GM19468 (cell line): Measurements from ENCODE around the gene HSPA1B.
A peak's percentile ranks its signal among the peaks of the same experiment; 100 is the strongest.
"Not testable (repeated sequence)": the region's sequence is repeated elsewhere in the genome, so short reads cannot be mapped to it uniquely, and the experiment has no call there.

Source experiments
- ATAC-seq: cut with Tn5 transposase; IDR thresholded peaks from one replicate; pipeline ENCODE4 v1.9.1; 2021; ENCODE audit warnings: mild to moderate bottlenecking, moderate library complexity, moderate number of reproducible peaks; ENCODE audit not compliant: unreplicated experiment; ENCODE audit errors: extremely low read depth

HSPA1B gene

GRCh38 chr6:31796993-31797385, 30.5 kb upstream of the HSPA1B start:
- no peak for ATAC-seq

- ATAC-seq: no peak
Observed at GRCh38 chr6:31797588-31797987, 29.9 kb upstream of the HSPA1B start.

GRCh38 chr6:31799781-31800180, 27.8 kb upstream of the HSPA1B start:
- no peak for ATAC-seq

GRCh38 chr6:31801031-31801927, 26.3 kb upstream of the HSPA1B start:
- not testable (repeated sequence) for ATAC-seq

GRCh38 chr6:31805939-31806469, 21.5 kb upstream of the HSPA1B start:
- no peak for ATAC-seq

GRCh38 chr6:31806470-31807272, 20.9 kb upstream of the HSPA1B start, which contains the start of gene LSM2:
Gene LSM2, minus strand, starts transcription at chr6:31806966. Its CDS starts 209 bp downstream, at chr6:31806757.
- ATAC-seq: peak; percentile 83

- ATAC-seq: not testable (repeated sequence)
Observed at GRCh38 chr6:31808599-31808998, 18.9 kb upstream of the HSPA1B start.

GRCh38 chr6:31811645-31812044, 15.9 kb upstream of the HSPA1B start:
- no peak for ATAC-seq

- no peak for ATAC-seq
Observed at GRCh38 chr6:31813465-31813849, 14.1 kb upstream of the HSPA1B start.

- no peak for ATAC-seq
Observed at GRCh38 chr6:31814677-31815024, 12.9 kb upstream of the HSPA1B start.

- no peak for ATAC-seq
Observed at GRCh38 chr6:31815025-31815838, 12.3 kb upstream of the HSPA1B start, which contains the start of the genes HSPA1A and HSPA1L. Gene HSPA1A, plus strand, starts transcription at chr6:31815543. Its CDS starts 214 bp downstream, at chr6:31815757. Gene HSPA1L, minus strand, starts transcription at chr6:31815283. Its CDS starts 3,311 bp downstream, at chr6:31811972.

GRCh38 chr6:31817133-31817928, 10.2 kb upstream of the HSPA1B start:
- ATAC-seq: not testable (repeated sequence)

- not testable (repeated sequence) for ATAC-seq
Observed at GRCh38 chr6:31817929-31818511, 9.5 kb upstream of the HSPA1B start.

- ATAC-seq: no peak
Observed at GRCh38 chr6:31819871-31820299, 7.7 kb upstream of the HSPA1B start.

- ATAC-seq: not testable (repeated sequence)
Observed at GRCh38 chr6:31820399-31820798, 7.1 kb upstream of the HSPA1B start.

- no peak for ATAC-seq
Observed at GRCh38 chr6:31821301-31822035, 6.1 kb upstream of the HSPA1B start.

GRCh38 chr6:31822036-31822821, 5.3 kb upstream of the HSPA1B start:
- no peak for ATAC-seq
